Stimulated activated CD4-positive, alpha-beta T cell treated with anti-CD3 and anti-CD28 coated beads, Interleukin-2, amount 100 ng/mL, for 48 hours (primary cell): ENCODE results near the gene DLGAP3.
A peak's percentile ranks its signal among the peaks of the same experiment; 100 is the strongest.

Experiments used
- DNase-seq, 2 donors: peaks; one replicate each; pipeline ENCODE4 v3.0.0-alpha.2; 2020

Gene DLGAP3

DNA sequence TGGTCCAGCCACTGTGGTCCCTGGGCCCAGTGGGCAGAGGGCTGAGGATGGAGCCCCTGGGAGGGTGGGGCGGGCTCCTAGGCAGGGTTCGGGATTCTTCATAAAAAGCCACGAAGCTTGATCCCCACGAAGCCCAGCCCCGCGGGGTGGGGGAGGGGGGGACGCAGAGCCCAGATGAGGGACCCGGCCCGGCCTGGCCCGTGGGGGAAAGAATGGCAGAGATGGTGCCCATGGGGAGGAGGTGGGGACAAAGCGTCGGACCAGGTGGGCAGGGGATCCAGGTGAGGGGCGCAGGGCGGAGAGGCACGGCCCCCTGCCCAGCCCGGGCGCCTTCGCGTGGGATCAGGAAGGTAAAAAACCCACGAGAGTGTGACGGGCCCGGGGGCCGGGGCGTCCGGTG lies 63.9 kb downstream of the DLGAP3 start:
- DNase-seq = no peak

DNA sequence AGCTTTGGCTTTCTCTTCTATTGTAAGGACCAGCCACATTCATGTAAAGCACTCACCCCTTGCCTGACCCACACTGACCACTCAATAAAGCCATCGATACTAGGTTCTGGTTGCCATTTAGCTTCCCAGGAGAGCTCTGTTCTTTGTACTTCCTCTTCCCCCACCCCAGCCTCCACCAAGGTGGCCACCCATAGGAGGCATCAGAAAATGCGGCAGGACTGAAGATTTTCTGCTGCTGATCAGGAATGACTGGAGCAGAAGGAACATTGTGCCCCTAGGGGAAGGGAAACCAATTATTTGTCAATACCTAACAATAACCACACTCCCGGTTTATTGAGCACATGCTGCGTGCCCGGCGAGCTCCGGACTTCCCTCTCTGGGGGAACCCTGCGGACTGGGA lies 64.7 kb downstream of the DLGAP3 start:
- DNase-seq = no peak

DNA sequence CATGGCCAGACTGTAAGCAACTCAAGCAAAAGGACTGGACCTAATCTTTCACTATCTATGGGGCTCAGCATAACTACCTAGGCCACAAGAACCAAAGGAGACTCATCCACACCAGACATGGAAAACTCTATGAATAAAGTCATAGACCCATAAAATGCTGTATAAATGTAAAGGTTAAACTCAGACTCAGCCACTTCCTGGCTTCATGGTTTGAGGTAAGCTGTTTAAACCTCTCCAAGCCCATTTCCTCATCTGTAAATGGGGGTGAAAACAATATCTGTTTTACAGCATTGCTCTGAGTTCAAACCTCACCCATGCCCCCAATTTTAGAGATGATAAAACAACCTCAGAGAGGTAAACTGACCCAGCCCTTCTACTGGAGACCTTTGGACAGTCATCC lies 65.9 kb downstream of the DLGAP3 start:
- no peak for DNase-seq

DNA sequence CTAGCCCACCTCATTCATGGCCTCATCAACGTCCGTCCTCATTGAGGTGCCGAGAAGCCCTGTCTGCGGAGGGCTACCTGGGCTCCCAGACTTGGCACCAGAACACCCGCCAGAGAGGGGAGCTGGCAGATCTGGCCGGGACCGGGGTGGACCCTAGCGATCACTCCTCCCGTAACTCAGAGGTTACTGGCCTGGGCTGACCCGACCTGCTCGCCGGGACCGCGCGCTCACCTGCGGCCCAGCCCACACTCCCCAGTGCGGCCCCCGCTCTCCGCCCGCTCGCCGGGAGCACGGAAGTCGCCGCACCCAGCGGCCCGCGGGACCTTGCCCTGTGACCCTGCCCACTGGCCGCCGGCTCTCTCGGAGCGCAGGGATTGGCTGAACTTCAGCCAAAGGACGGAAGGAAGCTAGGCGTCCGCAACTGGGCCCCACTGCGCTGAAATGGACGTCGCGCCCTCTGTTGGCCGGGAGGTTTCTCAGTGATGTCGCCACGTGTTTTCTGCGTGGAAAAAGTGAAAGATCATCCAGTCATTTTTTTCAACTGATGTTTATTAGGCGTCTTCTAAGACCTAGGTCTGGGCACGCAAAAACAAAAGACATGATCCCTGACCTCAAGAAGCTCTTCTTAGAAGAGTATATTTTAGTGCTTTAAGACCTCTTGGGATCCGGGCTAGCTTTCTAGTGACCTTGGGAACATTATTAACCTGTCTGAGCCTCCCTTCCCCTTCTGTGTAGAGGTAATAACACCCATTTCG lies 69.8 kb downstream of the DLGAP3 start, which contains the start of gene SMIM12:
TSS of gene SMIM12 (minus strand) at position 304 of the 755 bp plus-strand sequence. CDS start 3,772 bp downstream, outside the sequence.
- DNase-seq = peak; percentile 89 to 92

DNA sequence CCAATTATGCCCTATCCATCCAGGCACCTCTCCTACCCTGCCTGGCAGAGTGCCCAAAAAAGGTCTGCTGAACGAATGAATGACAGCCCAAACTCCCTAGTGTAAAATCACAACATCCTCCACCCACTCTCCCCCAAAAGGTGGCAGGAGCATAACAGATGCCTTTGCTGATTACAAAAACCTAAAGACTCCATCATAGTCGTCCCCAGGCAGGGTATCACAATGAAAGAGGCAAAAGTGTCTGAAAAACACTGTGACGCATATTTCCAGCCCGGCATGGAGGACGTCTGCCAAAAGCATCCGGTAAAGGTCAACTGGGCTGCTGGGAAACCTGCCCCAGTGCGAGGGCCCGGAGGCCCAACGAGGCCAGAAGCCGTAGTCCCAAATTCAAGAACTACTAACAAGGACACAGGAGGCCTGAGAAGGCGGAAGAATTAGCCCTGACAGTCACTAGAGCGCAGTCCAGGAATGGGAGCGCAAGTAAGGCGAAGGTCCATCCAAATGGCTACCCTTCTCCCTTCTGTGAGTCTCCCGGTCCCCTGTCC lies 70.5 kb downstream of the DLGAP3 start:
- peak; percentile 17 to 25 for DNase-seq

DNA sequence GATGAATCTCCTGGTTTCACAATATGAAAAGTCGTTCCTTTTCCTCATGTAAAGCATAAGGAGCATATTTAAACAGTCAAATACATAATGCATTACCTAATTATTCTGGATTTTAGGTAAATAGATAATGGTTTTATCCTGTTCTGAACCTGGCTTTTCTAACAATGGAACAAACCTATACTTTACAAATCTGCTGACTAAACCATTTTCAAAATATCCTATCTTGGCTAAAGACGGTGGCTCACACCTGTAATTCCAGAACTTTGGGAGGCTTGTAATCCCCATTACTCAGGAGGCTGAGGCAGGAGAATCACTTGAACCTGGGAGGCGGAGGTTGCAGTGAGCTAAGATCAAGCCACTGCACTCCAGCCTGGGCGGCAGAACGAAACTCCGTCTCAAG lies 72.8 kb downstream of the DLGAP3 start:
- DNase-seq = no peak

DNA sequence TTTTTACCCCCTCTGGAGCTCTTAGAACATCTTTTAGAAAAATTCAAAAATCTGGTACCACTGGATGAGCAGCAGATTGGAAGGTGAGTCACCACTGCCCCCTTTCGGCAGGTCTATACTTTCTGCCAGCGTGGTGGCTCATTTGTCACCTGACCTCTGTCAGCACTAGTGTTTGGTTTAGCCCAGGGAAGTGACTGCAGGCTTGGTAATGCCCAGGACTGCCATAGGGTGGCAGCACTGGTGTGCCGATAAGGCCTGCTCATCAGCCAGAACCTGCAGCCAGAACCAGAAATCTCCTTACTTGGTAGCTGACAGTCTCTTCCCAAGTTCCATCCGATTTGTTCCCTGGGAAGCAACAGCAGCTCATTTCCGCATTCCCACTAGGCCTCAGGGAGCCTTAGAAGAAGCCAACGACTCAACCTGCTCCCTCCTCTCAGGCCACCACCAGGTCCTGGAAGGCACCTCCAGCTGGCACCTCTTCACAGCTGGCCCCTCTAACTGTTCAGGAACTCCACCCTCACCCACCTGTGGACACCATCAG lies 76.7 kb downstream of the DLGAP3 start:
- peak; percentile 85 to 87 for DNase-seq

DNA sequence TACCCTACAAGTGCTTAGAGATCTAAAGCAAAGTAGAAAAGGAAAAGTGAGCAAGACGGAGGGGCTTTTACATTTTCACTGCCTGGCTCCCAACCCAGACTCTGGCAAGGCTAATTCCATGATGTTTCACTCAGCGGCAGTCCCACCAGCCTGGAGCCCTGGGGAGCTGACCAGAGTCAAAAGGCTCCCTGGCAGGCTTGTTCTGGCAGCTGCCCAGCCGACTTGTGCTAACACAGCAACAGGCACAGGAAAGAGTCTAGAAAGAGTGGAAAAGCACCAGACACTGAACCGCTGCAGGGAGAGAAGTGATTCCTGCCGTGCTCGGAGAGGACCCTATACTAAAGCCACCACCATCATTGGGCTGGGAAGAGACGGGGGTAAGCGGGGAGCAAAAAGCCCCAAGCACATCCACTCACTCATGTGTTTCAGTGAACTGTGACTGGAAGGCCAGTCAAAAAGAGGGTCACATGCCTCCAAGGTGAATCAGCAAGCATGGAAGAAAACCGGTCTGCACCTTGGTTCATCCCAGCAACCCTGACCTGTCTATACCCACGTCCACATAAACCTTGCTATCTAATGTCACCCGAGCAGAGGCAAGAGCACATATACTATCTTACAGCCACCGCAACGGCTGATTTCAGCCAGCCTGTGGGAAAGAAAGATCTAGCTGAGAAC lies 77.9 kb downstream of the DLGAP3 start:
- DNase-seq = no peak

DNA sequence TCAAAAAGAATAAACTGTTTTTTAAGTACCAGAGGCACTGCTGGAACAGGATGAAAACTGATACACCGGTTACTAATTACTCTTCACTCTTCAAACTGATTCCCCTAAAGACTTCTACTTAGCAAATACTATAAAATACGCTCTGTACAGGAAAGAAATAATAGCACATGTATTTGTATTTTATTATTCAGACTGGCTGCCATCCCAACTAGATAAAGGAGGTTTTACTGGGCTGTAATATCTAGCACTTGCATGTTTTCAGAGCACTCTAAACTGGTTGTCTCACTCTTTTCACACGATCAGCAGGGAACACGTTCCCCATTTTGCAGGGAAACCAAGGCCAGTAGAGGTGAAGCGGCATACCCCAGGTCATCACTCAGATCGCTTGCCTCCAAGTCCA lies 79.1 kb downstream of the DLGAP3 start:
- no peak for DNase-seq

DNA sequence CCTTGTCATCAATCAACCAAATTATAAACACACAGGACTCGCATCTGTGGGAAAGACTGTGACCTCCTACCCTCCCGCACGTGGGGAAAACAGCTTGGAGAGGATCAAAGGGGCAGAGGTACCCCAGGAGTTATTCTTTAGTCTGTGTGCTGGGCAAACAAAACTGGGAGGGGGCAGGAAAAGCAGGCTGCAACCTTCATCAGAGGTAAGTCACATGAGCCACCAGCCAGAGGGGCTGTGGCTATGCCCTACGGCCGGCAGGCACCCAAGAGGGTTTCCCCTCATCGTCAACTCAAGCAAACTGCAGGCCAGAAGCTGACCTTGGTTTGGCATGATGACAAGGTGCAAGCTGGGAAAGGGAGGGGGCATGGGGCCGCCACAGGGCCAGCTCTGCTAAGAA lies 82.4 kb downstream of the DLGAP3 start:
- no peak for DNase-seq

DNA sequence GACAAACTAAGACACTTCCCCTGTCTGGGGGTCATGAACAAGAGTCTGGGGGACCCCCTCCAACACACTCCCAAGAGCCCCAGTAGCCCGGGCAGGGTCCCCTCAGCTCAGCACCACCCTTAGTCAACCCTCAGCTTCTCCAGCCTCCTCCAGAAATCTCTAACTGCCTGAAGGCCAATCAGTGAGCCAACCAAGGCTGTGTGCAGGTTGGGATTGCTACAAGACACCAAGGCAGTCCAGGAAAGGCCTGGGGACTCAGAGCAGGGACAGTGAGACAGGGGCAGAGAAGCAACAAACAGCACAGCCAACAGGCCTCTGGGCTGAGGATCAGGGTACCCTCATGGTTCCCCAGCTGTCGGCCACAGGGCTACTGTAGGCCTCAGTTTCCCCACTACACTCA lies 83.2 kb downstream of the DLGAP3 start:
- DNase-seq = no peak

DNA sequence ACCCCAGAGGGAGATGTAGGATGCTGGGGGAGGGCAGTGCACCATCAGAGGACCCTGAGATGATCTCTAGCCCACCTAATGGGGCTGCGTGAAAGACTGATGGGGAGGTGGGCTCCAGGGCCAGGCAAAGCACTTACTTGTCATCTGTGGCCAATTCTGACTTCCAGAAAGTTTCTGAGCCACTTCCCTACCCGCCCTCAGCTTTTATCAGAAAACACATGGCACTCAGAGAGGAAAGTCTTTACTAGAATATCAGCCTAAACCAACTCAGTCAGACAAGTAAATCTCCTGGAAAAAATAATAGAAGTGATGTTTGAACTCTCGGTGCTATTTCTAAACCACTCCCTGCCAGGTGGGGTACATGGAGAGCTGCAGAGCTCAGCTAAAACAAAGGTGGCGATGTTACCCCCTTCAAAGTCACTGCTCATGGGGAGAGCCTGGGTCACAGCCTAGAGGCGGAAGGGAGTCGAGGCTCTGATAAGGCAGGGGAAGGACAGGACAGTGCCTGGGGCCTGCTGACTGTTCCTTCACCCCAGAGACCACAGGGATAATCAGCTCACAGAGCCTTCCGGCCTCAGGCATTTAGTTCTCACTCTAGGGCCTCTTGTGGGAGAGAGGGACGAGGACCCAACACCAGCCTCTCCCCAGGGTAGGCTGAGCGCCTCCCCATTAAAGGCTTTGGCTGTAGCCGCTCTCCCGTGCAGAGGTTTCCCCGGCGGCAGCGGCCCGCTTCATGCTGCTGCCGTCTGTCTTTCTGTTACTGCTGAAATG lies 84.1 kb downstream of the DLGAP3 start:
- DNase-seq = no peak

DNA sequence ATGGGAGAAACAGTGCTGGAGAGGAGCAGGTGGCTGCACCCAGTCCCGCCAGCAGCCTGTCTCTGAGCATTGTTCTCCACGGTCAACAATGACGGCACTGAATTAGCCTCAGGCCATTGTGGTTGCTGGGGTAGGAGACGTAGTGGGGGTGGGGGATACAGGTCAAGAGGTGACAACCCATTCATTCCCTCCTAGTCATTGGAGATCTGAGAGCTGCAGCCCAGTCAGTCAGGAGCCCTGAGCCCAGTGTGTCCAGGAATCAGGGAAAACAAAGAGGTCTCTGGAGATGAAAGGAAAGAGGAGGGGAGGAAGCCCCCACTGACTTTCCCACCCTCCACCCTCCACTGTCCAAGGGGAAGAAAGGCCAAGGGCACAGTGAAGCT lies 85.2 kb downstream of the DLGAP3 start:
- DNase-seq = no peak

DNA sequence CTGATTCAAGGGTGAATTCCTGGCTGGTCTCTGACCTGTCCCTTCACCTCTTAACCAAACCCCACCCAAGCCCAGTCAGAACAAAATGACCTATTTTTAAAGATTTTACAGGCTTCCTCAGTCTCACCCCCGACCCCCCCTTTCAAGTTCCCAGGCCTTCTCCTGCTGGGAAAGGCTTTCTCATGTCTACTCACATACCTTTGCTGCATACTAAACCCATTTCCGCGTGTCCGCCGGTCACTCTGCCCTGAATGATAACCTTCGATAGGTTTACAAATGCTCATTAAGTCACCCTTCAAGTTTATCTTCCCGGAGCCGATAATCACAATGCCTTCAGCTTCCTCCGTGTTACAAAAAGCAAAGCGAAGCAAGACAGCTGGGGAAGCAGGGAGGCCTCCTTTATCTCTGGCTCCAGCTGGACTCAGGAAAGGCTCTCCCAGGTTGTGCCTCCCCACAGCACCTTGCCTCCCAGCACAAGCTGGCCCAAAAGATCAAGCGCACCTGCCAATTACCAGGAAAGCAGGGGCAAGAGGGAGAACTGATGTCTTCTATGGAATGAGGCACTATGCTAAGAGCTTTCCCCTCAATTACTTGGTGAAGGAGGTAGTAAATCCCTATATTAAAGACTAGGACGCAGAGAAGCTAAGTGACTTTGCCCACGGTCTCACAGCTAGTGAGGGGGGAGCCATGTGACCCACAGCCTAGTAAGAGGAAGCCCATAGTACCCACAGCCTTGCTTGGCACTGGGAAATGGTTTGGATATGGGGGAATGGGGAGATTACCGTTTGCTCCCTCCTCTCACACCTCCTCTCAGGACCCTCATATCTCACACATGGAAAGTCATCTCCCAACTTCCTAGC lies 85.8 kb downstream of the DLGAP3 start:
- no peak for DNase-seq

DNA sequence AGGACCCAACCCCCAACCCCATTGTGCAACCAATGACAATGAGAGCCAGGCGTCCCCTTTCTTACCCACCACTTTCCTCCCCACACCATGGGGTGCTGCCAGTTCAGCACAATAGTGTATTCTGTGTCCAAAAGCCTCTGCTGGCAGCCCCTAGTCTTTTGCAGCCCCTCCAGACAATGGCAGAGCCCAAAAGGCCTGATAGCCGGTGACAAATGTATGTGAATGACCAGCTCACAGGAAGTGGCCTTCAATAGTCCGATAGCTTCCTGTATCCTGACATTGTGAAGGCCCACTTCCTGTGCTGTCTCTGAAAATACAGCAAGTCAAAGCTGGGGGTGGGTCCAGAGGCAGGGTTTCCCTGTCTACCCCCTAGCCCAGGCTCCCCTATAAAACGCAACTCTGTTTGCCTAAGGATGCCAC lies 86.5 kb downstream of the DLGAP3 start:
- DNase-seq = no peak

DNA sequence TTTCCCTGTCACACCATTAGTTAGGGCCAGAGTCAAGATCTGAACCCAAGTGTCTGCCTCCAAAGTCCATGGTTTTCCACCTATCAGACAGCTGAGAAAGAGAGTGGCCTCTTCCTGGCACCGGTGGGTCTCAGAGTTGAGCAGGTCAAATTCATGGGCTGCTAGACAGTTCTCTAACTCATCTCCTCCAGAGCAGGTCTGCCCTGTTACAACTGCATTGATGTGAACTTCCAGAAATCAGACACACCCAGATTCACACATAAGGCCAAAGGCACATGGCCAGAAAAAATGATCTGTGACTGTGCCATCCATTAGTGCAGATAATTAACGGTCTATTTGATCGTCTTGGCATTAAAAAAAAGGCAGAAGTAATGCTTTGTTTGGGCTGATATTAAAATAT lies 87.4 kb downstream of the DLGAP3 start:
- DNase-seq = no peak

DNA sequence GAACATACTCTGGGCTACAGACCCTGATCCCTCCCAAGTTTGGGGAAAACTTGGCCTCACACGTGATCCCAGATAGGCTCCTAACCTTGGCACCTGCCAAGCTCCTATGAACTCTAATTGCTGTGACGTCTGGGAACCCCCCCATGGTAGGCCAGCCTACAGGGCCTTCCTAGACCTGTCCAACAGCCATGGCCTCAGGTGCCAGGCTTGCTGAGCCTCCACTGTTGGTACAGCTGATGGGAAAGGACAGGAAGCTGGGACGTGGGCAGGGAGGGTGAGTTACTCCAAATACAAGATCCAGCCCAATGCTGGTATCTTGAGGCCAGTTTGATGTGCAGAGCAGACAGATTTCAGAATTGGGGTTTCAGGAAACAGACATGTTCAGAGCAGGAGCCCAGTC lies 89.0 kb downstream of the DLGAP3 start:
- DNase-seq = no peak

DNA sequence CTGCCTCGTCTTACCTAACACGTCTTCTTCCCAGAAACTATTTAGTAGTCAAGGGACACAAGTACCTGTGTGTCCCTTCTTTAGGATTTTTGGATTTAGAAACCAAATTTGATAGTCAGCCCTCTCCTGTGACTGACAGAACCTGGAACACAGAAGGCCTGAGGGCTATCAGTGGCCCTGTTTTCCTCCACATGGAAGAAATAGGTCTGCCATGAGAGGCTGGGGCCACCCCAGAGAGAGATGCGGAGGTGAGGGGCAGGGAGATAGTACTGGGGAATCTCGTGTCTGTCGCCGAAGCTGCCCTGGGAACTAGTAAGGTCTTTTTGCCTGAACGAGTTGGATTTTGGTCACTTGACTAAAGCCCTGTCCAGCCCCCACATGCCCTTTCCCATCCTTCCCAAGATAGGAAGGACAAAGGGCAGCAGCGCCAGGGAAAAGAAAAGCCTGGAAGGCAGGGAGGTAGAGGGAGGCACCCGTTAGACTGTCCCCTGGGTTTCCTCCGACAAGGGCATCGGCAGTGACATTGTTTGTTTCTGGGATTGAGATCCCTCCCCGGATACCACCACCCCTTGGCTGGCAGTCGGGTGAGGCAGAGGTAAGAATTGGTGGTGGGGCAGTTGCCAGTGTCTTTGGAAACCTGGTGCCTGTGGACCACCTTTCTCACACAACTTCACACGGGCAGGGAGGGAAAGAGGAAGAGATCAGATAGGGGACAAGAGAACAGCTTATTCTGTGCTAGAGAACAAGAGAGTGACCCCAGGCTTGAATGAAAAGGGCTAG lies 89.7 kb downstream of the DLGAP3 start:
- no peak for DNase-seq

DNA sequence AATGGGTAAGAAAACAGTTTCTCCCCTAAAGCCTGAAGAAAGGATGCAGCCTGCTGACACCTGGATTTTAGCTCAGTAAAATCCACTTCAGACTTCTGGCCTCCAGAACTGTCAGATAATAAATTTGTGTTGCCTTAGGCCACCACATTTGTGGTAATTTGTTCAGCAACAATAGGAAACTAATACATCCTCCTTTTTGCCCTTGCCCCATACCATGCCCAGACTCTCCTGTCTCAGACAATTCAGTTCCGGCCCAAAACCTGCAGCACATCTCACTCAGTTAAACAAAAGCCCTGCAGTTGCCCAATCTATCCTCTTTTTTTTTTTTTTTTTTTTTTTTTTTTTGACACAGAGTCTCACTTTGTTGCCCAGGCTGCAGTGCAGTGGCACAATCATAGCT lies 95.7 kb downstream of the DLGAP3 start:
- no peak for DNase-seq

DNA sequence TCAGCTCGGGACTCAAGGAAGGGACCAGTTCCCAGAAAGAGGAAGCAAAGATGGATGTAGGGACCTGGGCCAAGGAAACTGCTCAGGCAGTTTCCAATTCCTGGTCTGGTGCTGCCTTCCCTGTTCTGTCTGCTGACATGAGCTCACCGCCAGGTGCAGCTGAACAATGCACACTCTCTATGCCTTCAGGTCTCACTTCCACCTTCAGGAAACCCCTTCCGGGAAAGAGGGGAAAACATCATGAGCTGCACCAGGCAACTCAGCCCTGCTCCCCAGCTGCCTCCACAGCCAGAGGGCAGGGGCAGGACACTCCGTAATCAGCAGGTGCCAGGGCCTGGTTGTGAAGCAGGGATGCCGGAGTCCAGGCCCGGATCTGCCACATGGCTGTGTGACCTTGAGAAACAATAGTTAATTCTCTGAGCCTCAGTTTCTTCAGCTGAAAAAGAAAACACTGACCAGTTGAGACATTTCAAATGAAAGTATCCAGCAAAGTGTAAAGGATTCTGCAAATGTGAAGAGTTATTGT lies 97.7 kb downstream of the DLGAP3 start:
- no peak for DNase-seq

DNA sequence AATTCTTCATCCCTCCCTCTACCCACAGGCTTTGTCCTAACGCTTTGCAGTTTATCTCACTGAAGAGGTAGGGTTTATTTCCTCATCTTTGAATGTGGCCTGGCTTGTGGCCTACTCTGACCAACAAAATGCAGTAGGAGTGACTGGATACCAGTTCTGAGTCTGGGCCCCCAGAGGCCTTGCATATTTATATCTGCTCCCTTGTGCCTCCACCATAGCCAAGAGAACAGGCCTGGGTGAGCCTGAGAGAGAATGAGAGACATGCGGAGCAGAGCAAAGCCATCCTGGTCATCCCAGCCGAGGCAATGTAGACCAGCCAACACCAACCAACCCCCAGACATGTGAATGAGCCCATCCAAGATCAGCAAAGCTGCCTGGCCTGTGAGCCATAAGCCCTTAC lies 100.2 kb downstream of the DLGAP3 start:
- DNase-seq = no peak
